ENCODE measurements around the gene DPP6.

Gene DPP6

GRCh38 chr7:154512121-154512833 lies 460.1 kb downstream of the DPP6 start:
- no peak overlapping the region for H3K4me3 ChIP-seq (ENCODE audit: low read depth, low read length)

GRCh38 chr7:154517768-154518167 lies 465.6 kb downstream of the DPP6 start:
- no peak overlapping the region for H3K4me3 ChIP-seq (ENCODE audit: low read depth, low read length)

- H3K4me3 ChIP-seq (ENCODE audit: low read depth, low read length): no peak overlapping the region
These were observed 467.0 kb downstream of the DPP6 start for GRCh38 chr7:154519229-154519628.

GRCh38 chr7:154530136-154530535 lies 477.9 kb downstream of the DPP6 start:
- no peak overlapping the region for H3K4me3 ChIP-seq (ENCODE audit: low read depth, low read length)

GRCh38 chr7:154532771-154533170 lies 480.6 kb downstream of the DPP6 start:
- no peak overlapping the region for H3K4me3 ChIP-seq (ENCODE audit: low read depth, low read length)

- no peak overlapping the region for H3K4me3 ChIP-seq (ENCODE audit: low read depth, low read length)
These were observed 488.4 kb downstream of the DPP6 start for GRCh38 chr7:154540596-154540995.

- no peak overlapping the region for H3K4me3 ChIP-seq (ENCODE audit: low read depth, low read length)
These were observed 489.4 kb downstream of the DPP6 start for GRCh38 chr7:154541606-154542005.

GRCh38 chr7:154546946-154547587 lies 494.9 kb downstream of the DPP6 start:
- H3K4me3 ChIP-seq (ENCODE audit: low read depth, low read length): no peak overlapping the region

GRCh38 chr7:154553711-154554265 lies 501.6 kb downstream of the DPP6 start:
- no peak overlapping the region for H3K4me3 ChIP-seq (ENCODE audit: low read depth, low read length)

- no peak overlapping the region for H3K4me3 ChIP-seq (ENCODE audit: low read depth, low read length)
These were observed 507.3 kb downstream of the DPP6 start for GRCh38 chr7:154559454-154559853.

GRCh38 chr7:154564676-154565075 lies 512.5 kb downstream of the DPP6 start:
- no peak overlapping the region for H3K4me3 ChIP-seq (ENCODE audit: low read depth, low read length)

- no peak overlapping the region for H3K4me3 ChIP-seq (ENCODE audit: low read depth, low read length)
These were observed 514.7 kb downstream of the DPP6 start for GRCh38 chr7:154566877-154567276.

- H3K4me3 ChIP-seq (ENCODE audit: low read depth, low read length): no peak overlapping the region
These were observed 516.1 kb downstream of the DPP6 start for GRCh38 chr7:154568346-154568745.

GRCh38 chr7:154569916-154570315 lies 517.7 kb downstream of the DPP6 start:
- no peak overlapping the region for H3K4me3 ChIP-seq (ENCODE audit: low read depth, low read length)

- no peak overlapping the region for H3K4me3 ChIP-seq (ENCODE audit: low read depth, low read length)
These were observed 519.6 kb downstream of the DPP6 start for GRCh38 chr7:154571772-154572171.

GRCh38 chr7:154574235-154574634 lies 522.0 kb downstream of the DPP6 start:
- H3K4me3 ChIP-seq (ENCODE audit: low read depth, low read length): no peak overlapping the region

GRCh38 chr7:154575497-154575896 lies 523.3 kb downstream of the DPP6 start:
- H3K4me3 ChIP-seq (ENCODE audit: low read depth, low read length): no peak overlapping the region

- H3K4me3 ChIP-seq (ENCODE audit: low read depth, low read length): no peak overlapping the region
These were observed 524.4 kb downstream of the DPP6 start for GRCh38 chr7:154576604-154577003.

GRCh38 chr7:154577141-154577873 lies 525.1 kb downstream of the DPP6 start:
- no peak overlapping the region for H3K4me3 ChIP-seq (ENCODE audit: low read depth, low read length)

GRCh38 chr7:154578336-154578735 lies 526.1 kb downstream of the DPP6 start:
- H3K4me3 ChIP-seq (ENCODE audit: low read depth, low read length): no peak overlapping the region

GRCh38 chr7:154579711-154580110 lies 527.5 kb downstream of the DPP6 start:
- H3K4me3 ChIP-seq (ENCODE audit: low read depth, low read length): no peak overlapping the region

Measured in iPS-11a (cell line).